Fibroblast of skin of scalp (primary cell): ENCODE data around the gene GRM6. TPM values are rescaled to one million over a fixed set of nuclear protein-coding genes. Genes with fewer than 3 reads are reported as not detected.
A peak's percentile ranks its signal among the peaks of the same experiment; 100 is the strongest.

Source experiments
- DNase-seq: peaks from one replicate; pipeline ENCODE4 v3.0.0-alpha.2; 2013
- polyA plus RNA-seq, 2 experiments: library from polyadenylated mRNA; unstranded; fragments of 120-200 nt; gene quantifications; one replicate each; pipeline ENCODE4 v1.2.1, GENCODE V29; 2013; ENCODE audit not compliant: insufficient read length in 2 of 2

The GRM6 gene
- 0.19 TPM for polyA plus RNA-seq (2013, experiment 1 of 2; ENCODE audit: insufficient read length)
- 0.20 TPM for polyA plus RNA-seq (2013, experiment 2 of 2; ENCODE audit: insufficient read length)

GRCh38 chr5:178994580-178995340 is at the start of gene GRM6:
Gene GRM6 (minus strand): TSS chr5:178995320. CDS start chr5:178994944, 376 bp downstream.
- DNase-seq: no peak

- no peak for DNase-seq
These were observed 49.6 kb upstream of the GRM6 start for GRCh38 chr5:179044765-179045164.

- no peak for DNase-seq
These were observed 38.0 kb upstream of the GRM6 start for GRCh38 chr5:179033004-179033580.

GRCh38 chr5:179023528-179024189 is 28.5 kb upstream of the GRM6 start, which contains the start of gene ZNF879:
Gene ZNF879 (plus strand): TSS chr5:179023804. CDS start chr5:179025005, 1,201 bp downstream.
- DNase-seq: peak; percentile 97

- DNase-seq: no peak
These were observed 13.5 kb upstream of the GRM6 start for GRCh38 chr5:179008667-179009066.

GRCh38 chr5:179006564-179006963 is 11.4 kb upstream of the GRM6 start:
- DNase-seq: no peak

GRCh38 chr5:178998441-178998840 is 3.3 kb upstream of the GRM6 start:
- DNase-seq: no peak

GRCh38 chr5:178997191-178997590 is 2.1 kb upstream of the GRM6 start:
- no peak for DNase-seq

- no peak for DNase-seq
These were observed 1.0 kb upstream of the GRM6 start for GRCh38 chr5:178996156-178996555.

GRCh38 chr5:178995341-178995690 is 196 bp upstream of the GRM6 start:
- no peak for DNase-seq

GRCh38 chr5:178993955-178994579 is 1.1 kb downstream of the GRM6 start:
- DNase-seq: no peak

- DNase-seq: no peak
These were observed 1.8 kb downstream of the GRM6 start for GRCh38 chr5:178993236-178993765.

- DNase-seq: no peak
These were observed 2.7 kb downstream of the GRM6 start for GRCh38 chr5:178992291-178992895.

GRCh38 chr5:178991190-178992145 is 3.7 kb downstream of the GRM6 start:
- no peak for DNase-seq

GRCh38 chr5:178990491-178990890 is 4.6 kb downstream of the GRM6 start:
- no peak for DNase-seq

GRCh38 chr5:178989311-178989710 is 5.8 kb downstream of the GRM6 start:
- no peak for DNase-seq

- DNase-seq: no peak
These were observed 6.5 kb downstream of the GRM6 start for GRCh38 chr5:178988436-178989220.

GRCh38 chr5:178986326-178986960 is 8.7 kb downstream of the GRM6 start:
- no peak for DNase-seq

- DNase-seq: no peak
These were observed 10.7 kb downstream of the GRM6 start for GRCh38 chr5:178984145-178985072.
